Measurements from ENCODE around the gene HTRA3.

GRCh38 chr4:8268211-8268610 is 1.3 kb upstream of the HTRA3 start:
- no peak for TF ChIP-seq YY1 (IDR thresholded peaks at IDR 0.05; ENCODE audit: insufficient read depth, insufficient read length)
- no peak for TF ChIP-seq SUZ12 (IDR thresholded peaks at IDR 0.05; ENCODE audit: extremely low read depth, insufficient read depth, insufficient read length)
- TF ChIP-seq ZNF274 (IDR thresholded peaks at IDR 0.05; ENCODE audit: low read depth, low read length): no peak

Measured in NT2/D1 (cell line).